Motor neuron (in vitro differentiated cells): Measurements from ENCODE around the gene PALM. TPM values are rescaled to one million over a fixed set of nuclear protein-coding genes. Genes with fewer than 3 reads are reported as not detected.
"Not testable (repeated sequence)": the region's sequence is repeated elsewhere in the genome, so short reads cannot be mapped to it uniquely, and the experiment has no call there.

ENCODE experiments used
- ATAC-seq, 8 experiments: fragments of 200-7000 bp; cut with Tn5 transposase; replicated peaks in 6 of 8; 2 replicates each; pipeline ENCODE4 v1.8.0; 2021; ENCODE audit warnings: mild to moderate bottlenecking in 8 of 8, moderate library complexity in 8 of 8
- H3K27ac ChIP-seq, 2 donors: fragments of 250-450 bp; sonication (Bioruptor Pico); 2 replicates each; pipeline ENCODE4 v1.9.0; 2021; ENCODE audit warnings: antibody characterized with exemption in 2 of 2, mild to moderate bottlenecking in 2 of 2, moderate library complexity in 1 of 2
- H3K4me1 ChIP-seq, 2 donors: fragments of 250-450 bp; sonication (Bioruptor Pico); replicated peaks in 1 of 2; 2 replicates each; pipeline ENCODE4 v1.6.1; 2021; ENCODE audit warnings: antibody characterized with exemption in 2 of 2, mild to moderate bottlenecking in 2 of 2, moderate library complexity in 1 of 2
- H3K4me3 ChIP-seq, 5 donors: fragments of 250-450 bp; sonication (Bioruptor Pico); 2 replicates each; pipeline ENCODE4 v1.9.0; 2021; ENCODE audit warnings: antibody characterized with exemption in 5 of 5, mild to moderate bottlenecking in 5 of 5, moderate library complexity in 4 of 5
- WGBS, 10 experiments: fragments of 450-650 bp; shearing (Covaris generic); methylation state at CpG; one replicate each; pipeline ENCODE4 v1.0.0; 2022; 5-methylcytosine and 5-hydroxymethylcytosine counted together
- in situ Hi-C, 9 experiments: fragments of 400-800 bp; cut with MboI; loops; one replicate each; pipeline ENCODE4 v1.15.0; 2021; ENCODE audit warnings: low sequenced_read_pairs in 9 of 9, low pct_unique_long_range_greater_than_20kb in 2 of 9; ENCODE audit not compliant: unreplicated experiment in 9 of 9
- total RNA-seq, 8 experiments: library from RNA; unstranded; fragments of 300-600 nt; gene quantifications; 2 replicates each; pipeline versions ENCODE4 v1.2.3 to v1.2.4, GENCODE V29; 2022

Gene PALM
- total RNA-seq, 8 experiments from 2014 or later: 6.0 to 116 (median 70.4) TPM

DNA sequence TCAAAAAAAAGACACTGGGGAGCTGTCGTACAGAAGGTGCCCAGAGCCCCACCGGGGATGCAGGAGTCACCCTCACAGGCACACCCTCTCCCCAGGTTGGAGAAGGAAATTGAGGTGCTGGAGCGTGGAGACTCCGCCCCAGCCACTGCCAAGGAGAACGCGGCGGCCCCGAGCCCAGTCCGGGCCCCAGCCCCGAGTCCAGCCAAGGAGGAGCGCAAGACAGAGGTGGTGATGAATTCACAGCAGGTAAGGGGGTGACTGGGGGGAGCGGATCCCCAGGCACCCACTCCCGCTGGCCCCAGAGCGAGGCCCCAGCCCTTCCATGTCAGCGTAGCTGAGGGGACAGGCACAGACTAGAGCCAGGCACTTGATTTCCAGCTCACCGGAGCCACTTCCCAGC is 22.3 kb downstream of the PALM start:
- no peak for ATAC-seq
- no peaks in the 10 kb centered on the region for H3K4me1 ChIP-seq
- no peak overlapping the region for H3K4me3 ChIP-seq
- no peak overlapping the region for H3K27ac ChIP-seq
- 83 to 100% (median 95%) methylated on average over 1 to 2 of the region's 16 CpGs; no CpG with 5 or more reads in 6 of the 10 experiments for WGBS, 10 experiments
- in situ Hi-C loops: loop anchor here in 5 of 9 experiments (10.0 to 25.0 kb wide), 2 partner anchors 66 to 144 kb away; partner anchors contain the start of genes RNF126 (in 3 of the 5) and HCN2 (in 2 of the 5)

DNA sequence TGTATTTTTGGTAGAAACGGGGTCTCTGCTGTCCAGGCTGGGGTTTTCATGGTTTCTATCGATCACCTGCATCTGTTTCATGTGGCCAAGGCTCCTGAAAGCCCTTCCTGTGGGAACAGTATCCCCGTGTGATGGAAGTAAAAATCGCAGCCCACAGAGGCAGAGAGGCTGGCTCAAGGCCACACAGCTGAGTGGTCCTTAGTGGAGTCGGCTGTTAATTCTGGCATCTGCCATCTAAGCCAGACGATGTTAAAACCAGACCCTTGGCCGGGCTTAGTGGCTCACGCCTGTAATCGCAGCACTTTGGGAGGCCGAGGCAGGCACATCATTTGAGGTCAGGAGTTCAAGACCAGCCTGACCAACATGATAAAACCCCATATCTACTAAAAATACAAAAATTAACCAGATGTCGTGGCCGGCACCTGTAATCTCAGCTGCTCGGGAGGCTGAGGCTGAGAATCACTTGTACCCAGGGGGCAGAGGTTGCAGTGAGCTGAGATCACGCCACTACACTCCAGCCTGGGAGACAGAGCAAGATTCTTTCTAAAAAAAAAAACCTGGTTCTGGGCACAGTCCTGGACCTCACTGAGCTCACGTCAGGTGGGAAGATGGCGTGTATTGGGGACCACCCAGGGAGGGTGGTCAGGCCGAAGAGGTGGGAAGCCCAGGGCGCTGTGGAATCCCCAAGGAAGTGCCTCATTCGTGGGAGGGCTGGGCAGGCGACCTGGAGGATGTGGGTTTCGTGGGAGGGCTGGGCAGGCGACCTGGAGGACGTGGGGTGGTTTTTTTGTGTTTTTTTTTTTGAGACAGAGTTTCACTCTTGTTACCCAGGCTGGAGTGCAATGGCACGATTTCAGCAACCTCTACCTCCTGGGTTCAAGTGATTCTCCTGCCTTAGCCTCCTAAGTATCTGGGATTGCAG is 23.7 kb downstream of the PALM start:
- Histone ChIP-seq H3K27ac (no peak overlapping the region), H3K4me1 (no peaks in the 10 kb centered on the region), H3K4me3 (no peak overlapping the region)
- WGBS, 10 experiments: 40 to 100% (median 86%) methylated on average over 1 to 10 of the region's 24 CpGs; no CpG with 5 or more reads in 3 of the 10 experiments
- no peak for ATAC-seq
- in situ Hi-C loops: loop anchor here in 5 of 9 experiments (10.0 to 25.0 kb wide), 2 partner anchors 68 to 145 kb away; partner anchors contain the start of genes RNF126 (in 3 of the 5) and HCN2 (in 2 of the 5)

DNA sequence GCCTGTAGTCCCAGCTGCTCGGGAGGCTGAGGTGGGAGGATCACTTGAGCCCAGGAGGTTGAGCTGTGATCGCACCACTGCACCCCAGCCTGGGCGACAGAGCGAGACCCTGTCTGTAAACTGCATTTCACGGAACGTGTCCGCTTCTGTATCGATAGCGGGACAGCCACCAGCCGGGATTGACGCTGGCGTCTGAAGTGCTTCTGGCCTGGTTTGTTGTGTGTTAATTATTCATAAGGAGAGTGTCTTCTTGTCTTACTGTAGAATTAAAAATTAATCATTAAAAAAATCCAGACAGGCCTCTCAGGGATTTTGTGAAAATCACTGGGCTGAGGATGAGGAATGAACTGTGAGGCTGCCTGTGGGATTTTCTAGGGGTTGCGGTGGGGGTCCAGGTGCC is 26.0 kb downstream of the PALM start:
- in situ Hi-C loops: loop anchor here in 5 of 9 experiments (10.0 to 25.0 kb wide), 2 partner anchors 70 to 147 kb away; partner anchors contain the start of genes RNF126 (in 3 of the 5) and HCN2 (in 2 of the 5)
- 67 to 98% (median 92%) methylated on average over 3 to 11 of the region's 13 CpGs; no CpG with 5 or more reads in 6 of the 10 experiments for WGBS, 10 experiments
- Histone ChIP-seq H3K27ac (no peak overlapping the region), H3K4me3 (no peak overlapping the region), H3K4me1 (no peaks in the 10 kb centered on the region)
- ATAC-seq: no peak

DNA sequence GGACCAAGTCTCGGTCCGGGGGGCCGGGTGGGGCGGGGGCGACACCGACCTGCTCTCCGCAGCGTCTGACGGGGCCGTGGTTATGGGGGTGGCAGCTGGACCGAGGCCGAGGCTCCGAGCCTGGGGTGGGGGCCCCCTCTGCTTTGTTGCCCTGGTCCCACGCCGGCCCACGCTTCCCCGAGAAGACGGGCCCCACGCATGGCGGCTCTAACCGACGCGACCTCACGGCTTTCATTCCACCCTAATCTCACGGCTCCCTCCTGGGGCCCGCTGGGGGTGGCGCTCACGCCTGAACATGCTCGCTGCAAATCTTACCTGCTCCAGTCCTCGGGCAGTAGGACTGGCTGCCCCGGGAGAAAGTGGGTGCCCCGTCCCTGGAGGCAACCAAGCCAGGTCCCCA is 27.4 kb downstream of the PALM start:
- WGBS, 10 experiments: 100% methylated on average over 2 to 3 of the region's 32 CpGs; no CpG with 5 or more reads in 8 of the 10 experiments
- Histone ChIP-seq H3K4me1 (no peaks in the 10 kb centered on the region), H3K4me3 (no peak overlapping the region), H3K27ac (no peak overlapping the region)
- in situ Hi-C loops: loop anchor here in 5 of 9 experiments (10.0 to 25.0 kb wide), 2 partner anchors 71 to 149 kb away; partner anchors contain the start of genes RNF126 (in 3 of the 5) and HCN2 (in 2 of the 5)
- no peak for ATAC-seq

GRCh38 chr19:737591-738093 is 28.9 kb downstream of the PALM start:
- Histone ChIP-seq H3K27ac (no peak overlapping the region), H3K4me1 (no peaks in the 10 kb centered on the region), H3K4me3 (no peak overlapping the region)
- peak in 4 of 8 experiments; percentile 9 to 84 (median 25) for ATAC-seq
- 8 to 95% (median 73%) methylated on average over 2 to 7 of the region's 22 CpGs; no CpG with 5 or more reads in 7 of the 10 experiments for WGBS, 10 experiments
- in situ Hi-C loops: loop anchor here in 5 of 9 experiments (10.0 to 25.0 kb wide), 2 partner anchors 73 to 150 kb away; partner anchors contain the start of genes RNF126 (in 3 of the 5) and HCN2 (in 2 of the 5)

DNA sequence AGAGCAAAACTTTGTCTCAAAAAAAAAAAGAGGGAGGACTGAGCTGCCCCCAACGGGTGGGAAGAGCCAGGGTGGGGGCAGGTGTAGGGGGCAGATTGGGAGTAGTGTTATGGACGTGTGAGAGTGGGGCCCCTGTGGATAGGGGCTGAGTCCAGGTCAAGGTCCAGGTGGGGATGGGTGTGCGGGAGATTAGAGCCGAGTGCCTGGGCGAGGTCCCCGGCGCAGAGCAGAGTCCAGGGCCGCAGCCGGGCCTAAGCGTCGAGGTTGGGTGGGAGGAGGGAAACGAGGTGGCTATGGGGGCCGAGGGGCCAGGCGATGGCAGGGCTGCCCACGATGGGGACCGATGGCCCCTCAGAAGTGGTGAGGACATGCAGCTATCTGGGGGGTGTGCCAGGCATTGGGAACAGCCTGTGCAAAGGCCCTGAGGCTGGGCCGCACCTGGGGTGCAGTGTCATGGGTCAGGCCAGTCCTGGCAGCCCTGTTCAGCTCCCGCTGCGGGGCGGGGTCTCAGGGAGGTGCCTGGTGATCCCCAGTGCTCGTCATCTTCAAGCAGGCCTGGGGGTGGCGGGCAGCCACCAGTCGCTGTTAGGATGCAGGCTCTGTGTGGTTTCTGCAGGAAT is 29.9 kb downstream of the PALM start:
- H3K4me1 ChIP-seq: no peaks in the 10 kb centered on the region
- WGBS, 10 experiments: 80 to 100% (median 100%) methylated on average over 1 to 3 of the region's 23 CpGs; no CpG with 5 or more reads in 7 of the 10 experiments
- H3K4me3 ChIP-seq: no peak overlapping the region
- no peak overlapping the region for H3K27ac ChIP-seq
- ATAC-seq: peak in 1 of 8 experiments; percentile 2
- in situ Hi-C loops: loop anchor here in 5 of 9 experiments (10.0 to 25.0 kb wide), 2 partner anchors 74 to 151 kb away; partner anchors contain the start of genes RNF126 (in 3 of the 5) and HCN2 (in 2 of the 5)

- peak in 4 of 8 experiments; percentile 7 to 13 (median 10) for ATAC-seq
- WGBS, 10 experiments: 50 to 100% (median 76%) methylated on average over 1 to 4 of the region's 36 CpGs; no CpG with 5 or more reads in 4 of the 10 experiments
- Histone ChIP-seq H3K4me1 (no peaks in the 10 kb centered on the region), H3K4me3 (no peak overlapping the region), H3K27ac (no peak overlapping the region)
- in situ Hi-C loops: loop anchor here in 5 of 9 experiments (10.0 to 25.0 kb wide), 2 partner anchors 75 to 153 kb away; partner anchors contain the start of genes RNF126 (in 3 of the 5) and HCN2 (in 2 of the 5)
Measured at GRCh38 chr19:739998-740715, 31.4 kb downstream of the PALM start.

DNA sequence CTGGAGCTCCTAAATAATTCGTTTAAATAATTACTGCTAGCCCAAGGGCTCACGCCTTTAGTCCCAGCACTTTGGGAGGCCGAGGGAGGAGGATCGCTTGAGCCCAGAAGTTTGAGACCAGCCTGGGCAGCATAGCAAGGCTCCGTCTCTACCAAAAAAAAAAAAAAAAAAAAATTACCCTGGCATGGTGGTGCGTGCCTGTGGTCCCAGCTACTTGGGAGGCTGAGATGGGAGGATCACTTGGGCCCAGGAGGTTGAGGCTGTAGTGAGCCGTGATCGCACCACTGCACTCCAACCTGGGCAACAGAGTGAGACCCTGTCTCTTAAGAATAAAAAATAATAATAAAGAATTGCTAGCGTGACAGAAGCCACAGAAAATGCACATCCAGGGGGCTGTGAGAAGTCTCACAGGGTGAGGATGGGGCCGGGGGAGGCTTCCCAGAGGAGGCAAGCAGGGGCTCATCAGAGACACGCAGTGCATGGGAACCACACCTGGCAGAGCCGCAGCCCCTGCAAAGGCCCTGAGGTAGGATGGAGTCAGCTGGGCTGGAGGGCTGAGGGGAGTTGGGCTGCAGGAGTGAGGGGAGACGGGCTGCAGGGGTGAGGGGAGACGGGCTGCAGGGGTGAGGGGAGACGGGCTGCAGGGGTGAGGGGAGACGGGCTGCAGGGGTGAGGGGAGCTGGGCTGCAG is 32.2 kb downstream of the PALM start:
- in situ Hi-C loops: loop anchor here in 2 of 9 experiments (25.0 kb wide), 1 partner anchor 154 kb away; the partner anchor contains the start of gene HCN2 (in 2 of the 2)
- not testable (repeated sequence) for H3K27ac ChIP-seq, H3K4me3 ChIP-seq, H3K4me1 ChIP-seq, ATAC-seq
- WGBS, 10 experiments: 80 to 100% (median 86%) methylated on average over 1 to 5 of the region's 16 CpGs; no CpG with 5 or more reads in 5 of the 10 experiments

- ATAC-seq: peak in 1 of 8 experiments; percentile 39
- H3K27ac ChIP-seq: no peak overlapping the region
- in situ Hi-C loops: loop anchor here in 2 of 9 experiments (25.0 kb wide), 1 partner anchor 154 kb away; the partner anchor contains the start of gene HCN2 (in 2 of the 2)
- 84 to 94% (median 86%) methylated on average over 4 to 12 of the region's 19 CpGs; no CpG with 5 or more reads in 4 of the 10 experiments for WGBS, 10 experiments
- H3K4me3 ChIP-seq: no peak overlapping the region
- H3K4me1 ChIP-seq: no peaks in the 10 kb centered on the region
Measured at GRCh38 chr19:741506-742131, 32.9 kb downstream of the PALM start.

DNA sequence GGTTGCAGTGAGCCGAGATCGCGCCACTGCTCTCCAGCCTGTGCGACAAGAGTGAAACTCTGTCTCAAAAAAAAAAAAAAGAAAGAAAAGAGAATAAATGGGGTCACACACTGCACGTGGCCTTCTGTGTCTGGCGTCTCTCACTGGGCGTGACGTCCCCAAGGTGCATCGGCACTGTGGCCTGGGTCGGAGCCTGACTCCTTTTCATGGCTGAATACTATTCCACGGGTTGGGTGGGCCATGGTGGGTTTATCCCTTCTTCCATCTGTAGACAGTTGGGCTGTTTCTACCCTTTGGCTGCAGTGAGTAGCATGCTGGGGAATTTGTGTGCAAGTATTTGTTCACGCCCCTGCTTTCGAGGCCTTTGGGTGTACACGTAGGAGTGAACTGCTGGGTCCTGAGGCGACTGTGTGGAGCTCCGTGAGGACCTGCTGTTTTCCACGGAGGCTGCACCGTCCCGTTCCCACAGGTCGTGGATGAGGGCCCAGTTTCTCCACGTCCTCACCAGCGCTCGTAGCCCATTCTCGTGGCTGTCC is 33.9 kb downstream of the PALM start:
- Histone ChIP-seq H3K4me1 (no peaks in the 10 kb centered on the region), H3K27ac (no peak overlapping the region), H3K4me3 (no peak overlapping the region)
- 60 to 100% (median 93%) methylated on average over 1 to 11 of the region's 24 CpGs; no CpG with 5 or more reads in 1 of the 10 experiments for WGBS, 10 experiments
- no peak for ATAC-seq
- in situ Hi-C loops: loop anchor here in 2 of 9 experiments (25.0 kb wide), 1 partner anchor 155 kb away; the partner anchor contains the start of gene HCN2 (in 2 of the 2)
